ENCODE measurements around the gene KIAA0586. TPM values are rescaled to one million over a fixed set of nuclear protein-coding genes. Genes with fewer than 3 reads are reported as not detected.

KIAA0586 gene
- total and polyA plus RNA-seq, 2 donors (not counting 3 experiments of a cell fraction or from before 2014, with no cell fraction given), result 7.4 to 25.9 TPM

DNA sequence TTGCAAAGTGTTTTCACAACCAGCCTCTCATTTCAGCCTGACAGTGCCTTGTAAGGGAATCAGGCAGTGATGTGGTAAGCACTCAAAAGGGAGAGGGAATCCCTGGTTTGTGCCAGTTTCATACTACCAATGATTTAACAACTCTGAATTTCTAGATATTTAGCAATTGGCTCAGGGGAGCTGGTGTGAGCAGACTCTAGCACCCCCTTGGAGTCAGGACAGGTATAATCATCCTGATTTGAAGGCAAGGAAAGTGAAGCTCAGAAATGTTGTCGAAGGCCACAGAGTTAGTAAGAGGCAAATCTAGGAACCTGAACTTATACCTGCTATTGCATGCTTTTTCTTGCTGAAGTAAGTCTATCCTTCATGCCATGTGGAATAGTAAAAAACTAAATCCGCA, 147.1 kb downstream of the KIAA0586 start:
- DNase-seq (ENCODE audit: low read depth, low spot score) (no peak), FAIRE-seq (no peak)
- Histone ChIP-seq H3K9ac (replicated peaks; ENCODE audit: extremely low read depth, insufficient read depth, low read length) (no peak overlapping the region), H2AFZ (ENCODE audit: low read depth, low read length) (no peak overlapping the region), H4K20me1 (replicated peaks; ENCODE audit: control insufficient read depth, extremely low read depth, insufficient read depth, low read length) (no peaks in the 10 kb centered on the region), H3K36me3 (ENCODE audit: control insufficient read depth in 2 of 2, extremely low read depth in 1 of 2, insufficient read depth in 2 of 2, low read length in 2 of 2) (no peaks in the 10 kb centered on the region), H3K27ac (ENCODE audit: insufficient read depth, low read depth, low read length) (no peak overlapping the region), H3K4me3 (replicated peaks in 1 of 3; ENCODE audit: insufficient read depth in 1 of 3, low read depth in 1 of 3, low read length in 3 of 3) (no peak overlapping the region), H3K4me1 (ENCODE audit: control insufficient read depth, extremely low read depth, insufficient read depth, low read length) (no peaks in the 10 kb centered on the region), H3K4me2 (ENCODE audit: insufficient read depth, low read length) (no peak overlapping the region), H3K9me1 (replicated peaks; ENCODE audit: control insufficient read depth, extremely low read depth, insufficient read depth, low read length) (no peaks in the 10 kb centered on the region), H3K27me3 (ENCODE audit: control insufficient read depth in 2 of 2, insufficient read depth in 2 of 2, low read length in 2 of 2) (peaks cover 3 to 4% of the 10 kb centered on the region in 2 experiments), H3K9me3 (replicated peaks; ENCODE audit: control insufficient read depth, insufficient read depth, low read length) (no peaks in the 10 kb centered on the region), H3K79me2 (ENCODE audit: control insufficient read depth, insufficient read depth, low read length) (no peaks in the 10 kb centered on the region)
- dilution Hi-C loops (cut with MboI; ENCODE audit: extremely low pct_ligation_motif_present, low sequenced_read_pairs), result no loop called here
- TF ChIP-seq, protein P1, sequence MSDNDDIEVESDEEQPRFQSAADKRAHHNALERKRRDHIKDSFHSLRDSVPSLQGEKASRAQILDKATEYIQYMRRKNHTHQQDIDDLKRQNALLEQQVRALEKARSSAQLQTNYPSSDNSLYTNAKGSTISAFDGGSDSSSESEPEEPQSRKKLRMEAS (IDR thresholded peaks at IDR 0.05; ENCODE audit: insufficient read depth, insufficient read length), result no peak
- TF ChIP-seq, protein P2, sequence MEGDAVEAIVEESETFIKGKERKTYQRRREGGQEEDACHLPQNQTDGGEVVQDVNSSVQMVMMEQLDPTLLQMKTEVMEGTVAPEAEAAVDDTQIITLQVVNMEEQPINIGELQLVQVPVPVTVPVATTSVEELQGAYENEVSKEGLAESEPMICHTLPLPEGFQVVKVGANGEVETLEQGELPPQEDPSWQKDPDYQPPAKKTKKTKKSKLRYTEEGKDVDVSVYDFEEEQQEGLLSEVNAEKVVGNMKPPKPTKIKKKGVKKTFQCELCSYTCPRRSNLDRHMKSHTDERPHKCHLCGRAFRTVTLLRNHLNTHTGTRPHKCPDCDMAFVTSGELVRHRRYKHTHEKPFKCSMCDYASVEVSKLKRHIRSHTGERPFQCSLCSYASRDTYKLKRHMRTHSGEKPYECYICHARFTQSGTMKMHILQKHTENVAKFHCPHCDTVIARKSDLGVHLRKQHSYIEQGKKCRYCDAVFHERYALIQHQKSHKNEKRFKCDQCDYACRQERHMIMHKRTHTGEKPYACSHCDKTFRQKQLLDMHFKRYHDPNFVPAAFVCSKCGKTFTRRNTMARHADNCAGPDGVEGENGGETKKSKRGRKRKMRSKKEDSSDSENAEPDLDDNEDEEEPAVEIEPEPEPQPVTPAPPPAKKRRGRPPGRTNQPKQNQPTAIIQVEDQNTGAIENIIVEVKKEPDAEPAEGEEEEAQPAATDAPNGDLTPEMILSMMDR (IDR thresholded peaks at IDR 0.05; ENCODE audit: extremely low read depth in 1 of 2, insufficient read depth in 1 of 2, low read depth in 1 of 2, low read length in 2 of 2), result peak in 1 of 2 donors; percentile 20
- TF ChIP-seq POLR2AphosphoS5 (IDR thresholded peaks at IDR 0.05; ENCODE audit: insufficient read depth, low read depth, low read length), result no peak
- TF ChIP-seq FOS (IDR thresholded peaks at IDR 0.05; ENCODE audit: borderline replicate concordance, insufficient read depth, low read length), result no peak
- ChIA-PET POLR2A (no interaction called here), CTCF (interaction anchor here (0.5 to 1.1 kb wide), 2 partner anchors 73 to 92 kb away, joined by 3 to 22 read pairs; no protein-coding TSS in a partner anchor)
- intact Hi-C loops (cut with micrococcal nuclease), result loop anchor here (1.0 kb wide), 1 partner anchor 73 kb away; no protein-coding TSS in a partner anchor
- BruUV-seq (replicated peaks), result no TSS peak

DNA sequence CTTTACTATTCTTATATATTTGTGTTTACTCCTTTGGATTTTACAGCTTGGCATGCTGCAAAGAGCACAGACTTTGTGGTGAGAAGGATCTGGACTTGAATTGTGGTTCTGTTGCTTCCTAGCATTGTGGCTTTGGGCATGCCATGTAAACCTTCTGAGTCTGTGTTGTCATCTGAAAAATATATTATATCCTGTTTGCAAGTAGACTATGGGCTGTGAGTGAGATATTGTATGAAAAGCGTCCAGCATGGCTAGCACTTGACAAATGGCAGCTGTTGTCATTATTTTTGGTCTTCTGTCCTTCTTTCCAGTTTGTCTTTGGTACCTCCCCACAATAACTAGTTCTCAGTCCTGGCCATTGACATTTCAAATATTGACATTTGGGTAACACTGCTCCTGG, 148.4 kb downstream of the KIAA0586 start:
- FAIRE-seq (no peak), DNase-seq (ENCODE audit: low read depth, low spot score) (no peak)
- ChIA-PET CTCF (interaction anchor here (1.3 kb wide), 1 partner anchor 74 kb away, joined by 8 read pairs; no protein-coding TSS in a partner anchor), POLR2A (no interaction called here)
- no peak overlapping the region for H3K4me2 ChIP-seq (ENCODE audit: insufficient read depth, low read length)
- peaks cover 3 to 4% of the 10 kb centered on the region in 2 experiments for H3K27me3 ChIP-seq (ENCODE audit: control insufficient read depth in 2 of 2, insufficient read depth in 2 of 2, low read length in 2 of 2)
- intact Hi-C loops (cut with micrococcal nuclease), result no loop called here
- H4K20me1 ChIP-seq (replicated peaks; ENCODE audit: control insufficient read depth, extremely low read depth, insufficient read depth, low read length), result no peaks in the 10 kb centered on the region
- dilution Hi-C loops (cut with MboI; ENCODE audit: extremely low pct_ligation_motif_present, low sequenced_read_pairs), result no loop called here
- TF ChIP-seq MYC (IDR thresholded peaks at IDR 0.05; ENCODE audit: low read depth, low read length) (no peak), JUN (IDR thresholded peaks at IDR 0.05; ENCODE audit: borderline replicate concordance, insufficient read depth, insufficient read length, low read depth) (no peak), EZH2 (IDR thresholded peaks at IDR 0.05; ENCODE audit: borderline replicate concordance, low read depth, low read length, severe bottlenecking) (no peak), POLR2A (IDR thresholded peaks at IDR 0.05; ENCODE audit: low read depth, low read length) (no peak), POLR2AphosphoS5 (IDR thresholded peaks at IDR 0.05; ENCODE audit: insufficient read depth, low read depth, low read length) (no peak), GATA2 (IDR thresholded peaks at IDR 0.05; ENCODE audit: insufficient read depth, insufficient read length, low read depth, low read length) (no peak), FOS (IDR thresholded peaks at IDR 0.05; ENCODE audit: borderline replicate concordance, insufficient read depth, low read length) (no peak)
- TF ChIP-seq, protein P2 (IDR thresholded peaks at IDR 0.05; ENCODE audit: extremely low read depth in 1 of 2, insufficient read depth in 1 of 2, low read depth in 1 of 2, low read length in 2 of 2), result no peak
- TF ChIP-seq, protein P1 (IDR thresholded peaks at IDR 0.05; ENCODE audit: insufficient read depth, insufficient read length), result no peak
- H3K79me2 ChIP-seq (ENCODE audit: control insufficient read depth, insufficient read depth, low read length), result no peaks in the 10 kb centered on the region
- no peak overlapping the region for H3K9ac ChIP-seq (replicated peaks; ENCODE audit: extremely low read depth, insufficient read depth, low read length)
- H3K4me3 ChIP-seq (replicated peaks in 1 of 3; ENCODE audit: insufficient read depth in 1 of 3, low read depth in 1 of 3, low read length in 3 of 3), result no peak overlapping the region
- H2AFZ ChIP-seq (ENCODE audit: low read depth, low read length), result no peak overlapping the region
- no peaks in the 10 kb centered on the region for H3K9me1 ChIP-seq (replicated peaks; ENCODE audit: control insufficient read depth, extremely low read depth, insufficient read depth, low read length)
- no TSS peak for BruUV-seq (replicated peaks)
- no peaks in the 10 kb centered on the region for H3K9me3 ChIP-seq (replicated peaks; ENCODE audit: control insufficient read depth, insufficient read depth, low read length)
- H3K36me3 ChIP-seq (ENCODE audit: control insufficient read depth in 2 of 2, extremely low read depth in 1 of 2, insufficient read depth in 2 of 2, low read length in 2 of 2), result no peaks in the 10 kb centered on the region
- no peak overlapping the region for H3K27ac ChIP-seq (ENCODE audit: insufficient read depth, low read depth, low read length)
- no peaks in the 10 kb centered on the region for H3K4me1 ChIP-seq (ENCODE audit: control insufficient read depth, extremely low read depth, insufficient read depth, low read length)
